Adrenal gland (tissue), 5 donors: ENCODE measurements around the gene RGL3.

Experiments
- CTCF ChIP-seq, 6 experiments: fragments of 450-650 bp in 4 of 6; fragments of 200-600 bp in 2 of 6; sonication (generic) in 1 of 6; IDR thresholded peaks; 1 replicate in 5 of 6; 2 replicates in 1 of 6; pipeline versions ENCODE4 v1.5.1 to v1.8.0; 2016 to 2021; ENCODE audit warnings: antibody characterized with exemption in 6 of 6, mild to moderate bottlenecking in 2 of 6, moderate library complexity in 1 of 6
- POLR2A ChIP-seq, 2 donors: fragments of 450-650 bp; IDR thresholded peaks; one replicate each; pipeline ENCODE4 v1.6.1; 2017; ENCODE audit warnings: antibody characterized with exemption in 2 of 2, mild to moderate bottlenecking in 2 of 2, moderate library complexity in 1 of 2
- donor health status: DM: no; HTN: no; CAD: no.

DNA sequence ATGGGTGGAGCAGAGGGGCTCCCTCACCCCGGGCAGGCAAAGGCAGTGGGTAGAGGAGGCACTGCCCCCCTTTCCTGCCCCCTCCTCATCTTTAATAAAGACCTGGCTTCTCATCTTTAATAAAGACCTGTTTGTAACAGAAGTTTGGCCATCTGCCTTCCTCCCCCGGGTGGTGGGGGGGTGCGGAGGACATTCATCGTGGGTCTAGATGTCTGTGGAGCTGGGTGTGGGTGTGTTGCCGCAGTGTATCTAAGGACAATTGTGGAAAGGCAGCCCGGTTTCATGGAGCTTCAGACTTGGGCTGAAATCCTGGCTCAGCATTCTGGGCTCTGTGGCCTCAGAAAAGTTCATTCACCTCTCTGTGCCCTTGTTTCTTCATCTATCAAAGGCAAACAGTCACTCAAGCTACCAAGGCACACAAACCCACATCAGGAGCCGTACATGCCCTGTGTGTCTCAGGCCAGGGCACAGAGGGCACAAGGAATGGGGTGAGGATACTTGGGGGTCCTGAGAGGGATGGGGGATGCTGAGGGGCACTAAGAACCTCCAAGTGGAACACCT, 53.5 kb downstream of the RGL3 start:
- no peak for TF ChIP-seq CTCF (IDR thresholded peaks at IDR 0.05)
- no peak for TF ChIP-seq POLR2A (IDR thresholded peaks at IDR 0.05)
